Uterus (tissue), 2 donors: Measurements from ENCODE around the gene HLF.

Experiments
- POLR2A ChIP-seq, 2 donors: fragments of 450-650 bp; IDR thresholded peaks; one replicate each; pipeline ENCODE4 v1.6.1; 2016; ENCODE audit warnings: antibody characterized with exemption in 2 of 2, mild to moderate bottlenecking in 1 of 2, moderate library complexity in 1 of 2
- TF ChIP-seq, protein P1 (sequence below), 4 experiments: fragments of 200-600 bp in 2 of 4; fragments of 450-650 bp in 2 of 4; sonication (generic) in 2 of 4; IDR thresholded peaks; one replicate each; pipeline ENCODE4 v1.5.1; 2016 to 2019; ENCODE audit warnings: antibody characterized with exemption in 4 of 4, mild to moderate bottlenecking in 2 of 4, moderate library complexity in 1 of 4

DNA sequence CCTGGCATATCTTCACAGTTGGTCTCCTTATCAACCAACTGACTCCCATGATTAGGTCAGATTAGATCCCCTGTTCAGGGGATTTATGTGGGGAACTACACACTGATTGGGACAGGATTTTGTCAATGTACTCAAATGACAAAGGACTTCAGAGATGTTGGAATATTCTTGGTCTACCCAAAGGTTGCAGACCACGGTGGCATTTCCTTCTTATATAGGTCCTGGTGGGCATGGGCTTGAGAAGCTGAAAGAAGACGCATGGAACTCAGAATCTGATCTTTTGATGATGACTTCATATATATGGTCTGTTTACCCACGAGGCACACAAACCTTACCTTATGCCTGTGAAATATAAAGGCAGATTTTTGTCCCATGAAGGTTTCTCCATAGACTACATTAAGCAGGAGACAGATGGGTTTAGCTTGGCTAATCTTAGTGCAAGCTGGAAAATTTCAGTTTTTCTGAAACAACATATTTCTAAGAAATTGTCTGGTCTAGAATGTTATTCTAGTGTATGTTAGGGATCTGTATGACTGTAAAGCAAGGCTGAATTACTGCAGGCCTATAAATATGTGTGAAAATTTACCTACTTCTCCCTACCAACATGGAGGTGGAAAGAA lies 33.5 kb downstream of the HLF start:
- TF ChIP-seq, protein P1, sequence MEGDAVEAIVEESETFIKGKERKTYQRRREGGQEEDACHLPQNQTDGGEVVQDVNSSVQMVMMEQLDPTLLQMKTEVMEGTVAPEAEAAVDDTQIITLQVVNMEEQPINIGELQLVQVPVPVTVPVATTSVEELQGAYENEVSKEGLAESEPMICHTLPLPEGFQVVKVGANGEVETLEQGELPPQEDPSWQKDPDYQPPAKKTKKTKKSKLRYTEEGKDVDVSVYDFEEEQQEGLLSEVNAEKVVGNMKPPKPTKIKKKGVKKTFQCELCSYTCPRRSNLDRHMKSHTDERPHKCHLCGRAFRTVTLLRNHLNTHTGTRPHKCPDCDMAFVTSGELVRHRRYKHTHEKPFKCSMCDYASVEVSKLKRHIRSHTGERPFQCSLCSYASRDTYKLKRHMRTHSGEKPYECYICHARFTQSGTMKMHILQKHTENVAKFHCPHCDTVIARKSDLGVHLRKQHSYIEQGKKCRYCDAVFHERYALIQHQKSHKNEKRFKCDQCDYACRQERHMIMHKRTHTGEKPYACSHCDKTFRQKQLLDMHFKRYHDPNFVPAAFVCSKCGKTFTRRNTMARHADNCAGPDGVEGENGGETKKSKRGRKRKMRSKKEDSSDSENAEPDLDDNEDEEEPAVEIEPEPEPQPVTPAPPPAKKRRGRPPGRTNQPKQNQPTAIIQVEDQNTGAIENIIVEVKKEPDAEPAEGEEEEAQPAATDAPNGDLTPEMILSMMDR (IDR thresholded peaks at IDR 0.05), result no peak
- no peak for TF ChIP-seq POLR2A (IDR thresholded peaks at IDR 0.05)
